K562 (cell line): ENCODE results near the gene SLC29A2. TPM values are rescaled to one million over a fixed set of nuclear protein-coding genes. Genes with fewer than 3 reads are reported as not detected.
A peak's percentile ranks its signal among the peaks of the same experiment; 100 is the strongest.

ENCODE experiments used
- ARID4B ChIP-seq: sonication (generic); formaldehyde crosslinking; IDR thresholded peaks from 2 replicates; pipeline ENCODE4 v1.8.0; 2022; ENCODE audit warnings: mild to moderate bottlenecking, missing genetic modification reagents
- BMI1 ChIP-seq: fragments of 150-350 bp; IDR thresholded peaks from 2 replicates; pipeline ENCODE4 v1.6.1; 2014; ENCODE audit warnings: low read length
- CREM ChIP-seq: IDR thresholded peaks from 2 replicates; pipeline ENCODE4 v1.6.1; 2014; ENCODE audit warnings: antibody characterized with exemption, low read depth
- DEAF1 ChIP-seq: fragments of 450-650 bp; formaldehyde crosslinking; IDR thresholded peaks from 2 replicates; pipeline ENCODE4 v1.4.0; 2020; ENCODE audit warnings: mild to moderate bottlenecking, moderate library complexity
- EGR1 ChIP-seq: fragments of 450-650 bp; conservative IDR thresholded peaks from 2 replicates; pipeline ENCODE4 v1.6.1; 2017; ENCODE audit warnings: mild to moderate bottlenecking
- ELF4 ChIP-seq: fragments of 450-650 bp; formaldehyde crosslinking; IDR thresholded peaks from 2 replicates; pipeline ENCODE4 v1.4.0; 2022; ENCODE audit warnings: missing genetic modification characterization
- ERF ChIP-seq: fragments of 450-650 bp; formaldehyde crosslinking; IDR thresholded peaks from 2 replicates; pipeline ENCODE4 v1.4.0; 2020; ENCODE audit warnings: mild to moderate bottlenecking, mixed read lengths
- FOXP4 ChIP-seq: sonication (generic); formaldehyde crosslinking; IDR thresholded peaks from 2 replicates; pipeline ENCODE4 v1.8.0; 2022; ENCODE audit warnings: mild to moderate bottlenecking, missing genetic modification reagents, borderline replicate concordance
- GABPB1 ChIP-seq: sonication (generic); formaldehyde crosslinking; IDR thresholded peaks from 2 replicates; pipeline ENCODE4 v1.8.0; 2022; ENCODE audit warnings: mild to moderate bottlenecking, missing genetic modification reagents
- MAX ChIP-seq: sonication (generic); formaldehyde crosslinking; IDR thresholded peaks from 2 replicates; pipeline ENCODE4 v1.9.0; 2022; ENCODE audit warnings: mild to moderate bottlenecking, missing genetic modification reagents
- ZBTB17 ChIP-seq: fragments of 450-650 bp; formaldehyde crosslinking; IDR thresholded peaks from 2 replicates; pipeline ENCODE4 v1.4.0; 2020; ENCODE audit warnings: mild to moderate bottlenecking
- ZFX ChIP-seq: sonication (generic); formaldehyde crosslinking; IDR thresholded peaks from 2 replicates; pipeline ENCODE4 v1.8.0; 2022; ENCODE audit warnings: mild to moderate bottlenecking, missing genetic modification reagents, moderate library complexity
- ZMIZ1 ChIP-seq, 2 experiments: fragments of 150-350 bp in 1 of 2; IDR thresholded peaks; 2 replicates each; pipeline ENCODE4 v1.6.1; 2012 to 2016; ENCODE audit warnings: low read depth in 2 of 2, low read length in 2 of 2, mild to moderate bottlenecking in 1 of 2, moderate library complexity in 1 of 2
- ZNF589 ChIP-seq: fragments of 200-800 bp; sonication (Bioruptor generic); IDR thresholded peaks from 2 replicates; pipeline ENCODE4 v1.6.1; 2016; ENCODE audit warnings: low read depth, missing genetic modification characterization, missing compliant biosample characterization
- polyA plus RNA-seq, 8 experiments: library from polyadenylated mRNA; depleted of rRNA in 4 of 8; stranded (reverse) in 5 of 8; unstranded in 3 of 8; fragments of >200 nt; fragmentation: Nextera tagmentation in 2 of 8; fragmentation: Illumina TruSeq in 1 of 8; extraction: Ambion mirVana in 2 of 8; extraction: Trizol in 1 of 8; gene quantifications; 2 replicates each; pipeline versions ENCODE4 v1.2.1 to v1.2.3, GENCODE V29; 2011 to 2014; ENCODE audit warnings: inconsistent platforms in 1 of 8, missing spikeins in 1 of 8
- total RNA-seq, 7 experiments: library from RNA; depleted of rRNA in 6 of 7; stranded (reverse); fragments of >200 nt in 6 of 7; fragmentation: Illumina TruSeq in 2 of 7; extraction: Trizol in 2 of 7; gene quantifications; 2 replicates each; pipeline versions ENCODE4 v1.2.1 to v1.2.3, GENCODE V29; 2011 to 2021; ENCODE audit warnings: low replicate concordance in 1 of 7

SLC29A2 gene
- total and polyA plus RNA-seq, 9 of the 15 experiments (the other 6 are each of a cell fraction or from before 2014, with no cell fraction given), result 2.4 to 48.6 (median 14.2) TPM

GRCh38 chr11:66336234-66337102, 35.1 kb downstream of the SLC29A2 start, which contains the start of gene RIN1 (continued):
- TF ChIP-seq ZFX (CRISPR knock-in tag) (peak; percentile 59), CREM (peak; percentile 61), ZBTB17 (CRISPR knock-in tag) (0 out of 2 replicates have a peak, but pooled peaks have one; percentile 51), GABPB1 (CRISPR knock-in tag) (peak; percentile 75), ZNF589 (peak; percentile 39; the same call in 1 of the 2 replicates), ZMIZ1 (IDR thresholded peaks at IDR 0.05; ENCODE audit: low read depth in 2 of 2, low read length in 2 of 2) (0 out of 4 replicates have a peak, but pooled peaks of 1 of the 2 experiments have one; percentile 16), BMI1 (peak; percentile 75; the same call in 1 of the 2 replicates), MAX (CRISPR knock-in tag) (peak; percentile 98), FOXP4 (CRISPR knock-in tag) (peak; percentile 89), ERF (CRISPR knock-in tag) (peak; percentile 70), ARID4B (CRISPR knock-in tag) (peak; percentile 76; the same call in 1 of the 2 replicates), ELF4 (CRISPR knock-in tag) (0 out of 2 replicates have a peak, but pooled peaks have one; percentile 28), DEAF1 (peak; percentile 60), EGR1 (peak; percentile 90)
